DND-41 (cell line): ENCODE data around the gene ROCK2.

ENCODE experiments used
- EZH2 ChIP-seq: IDR thresholded peaks from 3 replicates; pipeline ENCODE4 v1.6.1; 2012; ENCODE audit warnings: borderline replicate concordance, low read depth, mild to moderate bottlenecking, moderate library complexity, low read length, inconsistent platforms; ENCODE audit not compliant: severe bottlenecking
- TF ChIP-seq, protein P1 (sequence below): IDR thresholded peaks from 2 replicates; pipeline ENCODE4 v1.5.1; 2012; ENCODE audit warnings: borderline replicate concordance, low read length, moderate library complexity, mild to moderate bottlenecking; ENCODE audit not compliant: poor library complexity, severe bottlenecking; ENCODE audit errors: extremely low read depth

DNA sequence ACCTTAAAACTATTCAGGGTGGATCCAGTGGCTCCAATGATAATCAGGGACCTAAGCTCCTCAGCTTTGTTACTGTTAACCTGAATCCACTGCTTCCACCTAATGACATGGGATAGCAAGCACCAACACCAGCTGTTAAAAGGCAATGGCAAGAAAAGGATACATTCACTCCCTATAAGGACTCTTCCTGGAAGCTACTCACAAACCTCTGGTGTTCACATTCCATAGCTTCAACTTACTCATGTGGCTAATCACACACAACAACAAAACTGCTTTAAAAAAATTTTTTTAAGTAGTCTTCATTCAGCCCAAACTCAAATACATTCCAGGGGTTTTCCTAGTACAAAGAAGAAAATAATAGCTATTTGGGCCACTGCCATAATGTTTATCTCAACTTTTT lies 24.5 kb downstream of the ROCK2 start:
- TF ChIP-seq EZH2, result no peak
- TF ChIP-seq, protein P1, sequence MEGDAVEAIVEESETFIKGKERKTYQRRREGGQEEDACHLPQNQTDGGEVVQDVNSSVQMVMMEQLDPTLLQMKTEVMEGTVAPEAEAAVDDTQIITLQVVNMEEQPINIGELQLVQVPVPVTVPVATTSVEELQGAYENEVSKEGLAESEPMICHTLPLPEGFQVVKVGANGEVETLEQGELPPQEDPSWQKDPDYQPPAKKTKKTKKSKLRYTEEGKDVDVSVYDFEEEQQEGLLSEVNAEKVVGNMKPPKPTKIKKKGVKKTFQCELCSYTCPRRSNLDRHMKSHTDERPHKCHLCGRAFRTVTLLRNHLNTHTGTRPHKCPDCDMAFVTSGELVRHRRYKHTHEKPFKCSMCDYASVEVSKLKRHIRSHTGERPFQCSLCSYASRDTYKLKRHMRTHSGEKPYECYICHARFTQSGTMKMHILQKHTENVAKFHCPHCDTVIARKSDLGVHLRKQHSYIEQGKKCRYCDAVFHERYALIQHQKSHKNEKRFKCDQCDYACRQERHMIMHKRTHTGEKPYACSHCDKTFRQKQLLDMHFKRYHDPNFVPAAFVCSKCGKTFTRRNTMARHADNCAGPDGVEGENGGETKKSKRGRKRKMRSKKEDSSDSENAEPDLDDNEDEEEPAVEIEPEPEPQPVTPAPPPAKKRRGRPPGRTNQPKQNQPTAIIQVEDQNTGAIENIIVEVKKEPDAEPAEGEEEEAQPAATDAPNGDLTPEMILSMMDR, result no peak
